Hematopoietic multipotent progenitor cell treated with erythropoietin and hydrocortisone succinate and interleukin-3 and kit ligand, for 8 days (in vitro differentiated cells): ENCODE measurements around the gene RUSF1.
"Not testable (repeated sequence)": the region's sequence is repeated elsewhere in the genome, so short reads cannot be mapped to it uniquely, and the experiment has no call there.

ENCODE experiments used
- DNase-seq: peaks from one replicate; pipeline ENCODE4 v3.0.0-alpha.2; 2015

Gene RUSF1

GRCh38 chr16:31485571-31485970, 22.6 kb downstream of the RUSF1 start:
- DNase-seq = no peak

DNA sequence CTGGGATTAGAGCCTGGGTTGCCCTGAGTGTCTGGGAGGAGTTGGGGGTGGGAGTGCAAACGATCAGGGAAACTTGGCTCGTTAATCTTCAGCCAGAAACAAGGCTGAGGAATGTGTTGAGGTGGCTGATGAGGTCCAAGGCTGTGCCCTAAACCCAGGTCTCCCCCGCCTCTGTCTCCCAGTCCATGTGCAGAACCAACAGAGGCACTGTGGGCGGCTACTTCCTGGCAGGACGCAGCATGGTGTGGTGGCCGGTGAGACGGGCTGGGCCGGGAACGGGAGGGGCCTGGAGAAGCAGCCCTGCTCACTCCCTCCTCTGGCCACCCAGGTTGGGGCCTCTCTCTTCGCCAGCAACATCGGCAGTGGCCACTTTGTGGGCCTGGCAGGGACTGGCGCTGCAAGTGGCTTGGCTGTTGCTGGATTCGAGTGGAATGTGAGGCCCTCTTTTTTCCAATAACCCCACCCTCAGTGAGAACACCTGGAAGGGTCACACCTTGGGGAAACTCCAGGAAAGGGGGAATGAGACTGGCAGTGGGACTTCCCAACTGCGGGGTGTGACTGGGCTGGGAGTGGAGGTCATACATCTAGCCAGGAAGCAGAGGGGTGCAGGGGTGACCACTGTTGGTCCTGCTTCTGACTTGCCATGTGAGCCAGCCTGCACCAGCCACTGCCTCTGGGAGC, 23.6 kb downstream of the RUSF1 start:
- no peak for DNase-seq

GRCh38 chr16:31484048-31484447, 24.1 kb downstream of the RUSF1 start:
- not testable (repeated sequence) for DNase-seq

DNA sequence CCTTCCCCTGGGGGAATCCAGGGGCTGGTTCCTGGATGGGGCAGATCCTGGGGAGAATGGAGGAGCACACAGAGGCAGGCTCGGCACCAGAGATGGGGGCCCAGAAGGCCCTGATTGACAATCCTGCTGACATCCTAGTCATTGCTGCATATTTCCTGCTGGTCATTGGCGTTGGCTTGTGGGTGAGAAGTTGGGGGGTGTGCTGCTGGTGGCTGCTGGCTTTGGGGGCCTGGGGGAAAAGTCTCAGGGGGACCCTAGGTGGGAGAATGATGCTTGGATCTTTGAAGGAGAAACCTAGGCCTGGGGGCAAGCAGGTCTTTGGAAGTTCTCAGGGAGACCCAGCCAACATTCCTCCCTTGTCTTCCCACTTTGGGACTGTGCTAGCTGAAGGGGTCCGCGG, 25.1 kb downstream of the RUSF1 start, which contains the start of gene SLC5A2:
SLC5A2 (plus strand) TSS at position 43 of the 400 bp plus-strand sequence; CDS start at position 57, 14 bp downstream.
- DNase-seq = no peak

- DNase-seq = peak; percentile 68
Measured at GRCh38 chr16:31480851-31481536, 27.2 kb downstream of the RUSF1 start.

DNA sequence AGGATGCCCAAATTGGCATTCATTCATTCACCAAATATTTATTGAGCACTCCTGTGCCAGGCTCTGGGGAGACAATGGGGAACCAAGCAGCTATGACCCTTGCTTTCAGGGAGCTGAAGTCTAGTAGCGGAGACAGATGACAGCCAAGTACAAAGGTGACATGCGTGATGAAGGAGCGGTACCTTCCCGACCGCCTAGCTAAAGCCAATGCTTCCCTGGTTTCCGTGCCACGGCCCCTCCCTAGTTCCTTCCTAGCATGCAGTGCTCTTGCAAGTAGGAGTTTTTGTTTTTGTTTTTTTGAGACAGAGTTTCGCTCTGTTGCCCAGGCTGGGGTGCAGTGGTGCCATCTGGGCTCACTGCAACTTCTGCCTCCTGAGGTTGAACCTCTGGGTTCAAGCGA, 28.4 kb downstream of the RUSF1 start:
- no peak for DNase-seq

DNA sequence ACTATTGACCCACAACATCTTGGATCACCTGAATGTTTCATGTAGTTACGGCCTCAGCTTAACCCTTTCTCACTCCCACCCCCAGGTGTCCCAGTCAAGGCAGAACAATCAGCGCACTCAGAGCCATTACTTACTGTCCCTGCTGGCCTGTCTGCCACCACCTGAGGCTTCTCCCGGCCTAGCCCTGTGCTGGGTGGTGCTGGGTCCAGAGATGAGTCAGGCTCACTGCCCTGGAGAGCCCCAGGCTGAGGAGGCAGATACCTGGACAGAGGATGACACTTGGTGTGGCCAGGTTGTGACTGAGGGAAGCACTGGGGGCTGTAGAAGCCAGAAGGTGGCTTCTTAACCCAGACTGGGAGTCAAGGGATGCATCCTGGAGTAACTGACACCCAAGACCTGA, 29.2 kb downstream of the RUSF1 start:
- no peak for DNase-seq

- DNase-seq = peak; percentile 70
Measured at GRCh38 chr16:31477220-31478216, 30.7 kb downstream of the RUSF1 start.

DNA sequence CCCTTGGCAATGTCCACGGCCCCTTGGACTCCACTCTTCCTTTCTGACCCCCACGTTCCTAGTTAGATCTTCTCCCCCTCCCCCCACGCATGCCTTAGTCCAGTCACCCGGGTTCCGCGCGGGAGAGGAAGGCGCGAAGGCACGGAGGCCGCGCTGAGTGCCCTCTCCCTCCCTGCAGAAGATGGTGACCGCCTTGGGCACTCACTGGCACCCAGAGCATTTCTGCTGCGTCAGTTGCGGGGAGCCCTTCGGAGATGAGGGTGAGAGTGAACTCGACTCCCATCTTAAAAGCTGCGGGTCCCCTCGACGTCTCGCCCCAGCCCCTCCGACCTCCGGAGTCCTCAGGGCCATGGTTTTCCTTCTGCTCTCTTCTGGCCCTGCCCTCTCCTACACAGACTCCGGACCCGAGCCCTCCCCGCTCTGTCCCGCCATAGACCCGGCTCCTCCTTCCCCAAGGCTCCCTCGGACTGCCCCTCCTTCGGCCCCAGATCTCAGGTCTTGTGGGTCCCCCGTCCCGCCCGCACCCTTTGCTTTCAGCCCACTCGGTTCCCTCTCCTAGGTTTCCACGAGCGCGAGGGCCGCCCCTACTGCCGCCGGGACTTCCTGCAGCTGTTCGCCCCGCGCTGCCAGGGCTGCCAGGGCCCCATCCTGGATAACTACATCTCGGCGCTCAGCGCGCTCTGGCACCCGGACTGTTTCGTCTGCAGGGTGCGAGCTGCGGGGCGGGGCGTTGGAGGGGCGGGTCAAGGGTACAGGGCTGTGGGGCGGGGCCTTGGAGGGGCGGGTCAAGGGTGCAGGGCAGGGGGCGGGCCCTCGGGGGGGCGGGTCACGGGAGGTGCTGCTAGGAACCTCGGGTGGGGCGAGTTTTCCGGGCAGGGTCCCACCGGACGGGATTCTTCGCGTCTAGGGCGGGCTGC, 31.6 kb downstream of the RUSF1 start:
- DNase-seq = peak; percentile 85

DNA sequence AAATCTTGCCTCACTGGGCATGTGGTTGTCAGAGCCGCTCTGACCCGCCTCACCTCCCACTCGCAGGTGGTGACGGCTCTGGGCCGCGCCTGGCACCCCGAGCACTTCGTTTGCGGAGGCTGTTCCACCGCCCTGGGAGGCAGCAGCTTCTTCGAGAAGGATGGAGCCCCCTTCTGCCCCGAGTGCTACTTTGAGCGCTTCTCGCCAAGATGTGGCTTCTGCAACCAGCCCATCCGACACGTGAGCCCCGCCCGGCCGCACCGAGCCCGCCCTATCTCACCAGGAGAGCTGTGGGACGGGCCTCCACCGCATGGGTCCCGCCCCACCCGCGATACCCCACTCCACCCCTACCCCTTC, 32.3 kb downstream of the RUSF1 start:
- peak; percentile 54 for DNase-seq

DNA sequence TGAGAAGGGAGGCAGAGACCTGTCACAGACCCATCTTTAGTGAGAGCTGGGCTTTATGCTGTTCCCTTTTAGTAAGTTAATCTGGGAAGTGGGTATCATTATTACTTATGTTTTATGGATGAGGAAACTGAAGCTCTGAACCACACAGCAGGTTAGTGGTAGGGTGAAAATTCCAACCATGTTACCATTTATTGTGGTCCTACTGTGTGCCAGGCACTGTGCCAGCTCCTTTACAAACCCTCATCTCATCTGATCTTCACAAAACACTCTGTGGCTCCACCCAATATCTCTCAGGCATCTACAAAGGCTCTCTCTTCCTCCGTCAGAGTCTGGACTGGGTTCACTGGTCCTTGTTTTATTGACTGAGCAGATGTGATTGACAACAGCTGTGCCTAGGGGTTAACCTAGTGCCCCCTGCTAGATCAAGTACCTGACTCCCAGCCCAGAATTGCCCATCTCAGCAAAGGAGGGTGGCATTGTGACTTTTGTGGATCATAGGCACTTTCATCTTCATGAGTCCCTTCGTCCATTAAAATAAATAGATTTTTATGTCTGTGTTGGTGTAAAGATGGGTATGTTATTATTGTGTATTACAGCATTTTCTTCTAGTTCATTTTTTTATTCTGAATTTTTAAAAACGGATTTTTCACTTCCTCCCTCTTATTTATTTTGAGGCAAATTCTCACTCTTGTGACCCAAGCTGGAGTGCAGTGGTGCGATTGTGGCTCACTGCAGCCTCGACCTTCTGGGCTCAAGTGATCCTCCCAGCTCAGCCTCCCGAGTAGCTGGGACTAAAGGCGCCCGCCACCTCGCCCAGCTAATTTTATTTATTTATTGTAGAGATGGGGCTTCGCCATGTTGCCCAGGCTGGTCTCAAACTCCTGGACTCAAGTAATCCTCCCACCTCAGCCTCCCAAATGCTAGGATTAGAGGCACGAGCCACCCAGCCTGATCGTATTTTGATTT, 33.1 kb downstream of the RUSF1 start:
- DNase-seq = no peak

GRCh38 chr16:31474173-31474714, 33.9 kb downstream of the RUSF1 start:
- peak; percentile 60 for DNase-seq

- DNase-seq = no peak
Measured at GRCh38 chr16:31473264-31473984, 34.8 kb downstream of the RUSF1 start.

- peak; percentile 91 for DNase-seq
Measured at GRCh38 chr16:31472709-31473203, 35.4 kb downstream of the RUSF1 start.

- no peak for DNase-seq
Measured at GRCh38 chr16:31471875-31472708, 36.1 kb downstream of the RUSF1 start, which contains the start of gene TGFB1I1. Gene TGFB1I1, plus strand, starts transcription at chr16:31472152. Its CDS starts 37 bp downstream, at chr16:31472189.

- DNase-seq = no peak
Measured at GRCh38 chr16:31471241-31471874, 36.8 kb downstream of the RUSF1 start.

DNA sequence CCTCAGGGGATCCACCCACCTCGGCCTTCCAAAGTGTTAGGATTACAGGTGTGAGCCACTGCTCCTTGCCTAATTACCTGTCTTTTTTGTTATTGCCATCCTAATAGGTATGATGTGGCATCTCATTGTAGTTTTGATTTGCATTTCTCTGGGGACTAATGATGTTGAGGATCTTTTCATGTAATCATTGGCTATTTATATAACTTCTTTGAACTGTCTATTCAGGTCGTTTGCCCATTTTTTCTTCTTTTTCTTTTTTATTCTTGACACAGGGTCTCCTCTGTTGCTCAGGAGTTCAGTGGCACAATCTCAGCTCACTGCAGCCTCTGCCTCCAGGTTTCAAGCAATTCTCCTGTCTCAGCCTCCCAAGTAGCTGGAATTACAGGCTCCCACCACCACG, 37.6 kb downstream of the RUSF1 start:
- no peak for DNase-seq

DNA sequence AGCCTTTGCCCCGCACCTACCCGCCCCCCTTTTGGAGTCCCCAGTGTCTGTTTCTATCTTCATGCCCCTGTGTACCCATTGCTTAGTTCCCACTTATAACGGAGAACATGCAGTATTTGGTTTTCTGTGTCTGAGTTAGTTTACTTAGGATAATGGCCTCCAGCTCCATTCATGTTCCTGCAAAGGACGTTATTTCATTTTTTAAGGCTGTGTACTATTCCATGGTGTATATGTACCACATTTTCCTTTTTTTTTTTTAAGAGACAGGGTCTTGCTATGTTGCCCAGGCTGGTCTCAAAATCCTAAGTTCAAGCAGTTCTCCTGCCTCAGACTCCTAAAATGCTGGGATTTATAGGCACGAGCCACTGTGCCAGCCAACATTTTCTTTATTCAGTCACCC, 40.3 kb downstream of the RUSF1 start:
- no peak for DNase-seq
